H9 (cell line): ENCODE data around the gene LPP. TPM values are rescaled to one million over a fixed set of nuclear protein-coding genes. Genes with fewer than 3 reads are reported as not detected.

Experiments
- DNase-seq: peaks from one replicate; pipeline ENCODE4 v3.0.0-alpha.2; 2017
- H2AFZ ChIP-seq: one replicate; pipeline ENCODE4 v1.6.1; 2013; ENCODE audit warnings: mild to moderate bottlenecking, low read length, control low read depth, moderate library complexity
- H2AK5ac ChIP-seq: 2 replicates; pipeline ENCODE4 v1.6.1; 2013; ENCODE audit warnings: low read length, control low read depth, mixed read lengths; ENCODE audit not compliant: insufficient read length
- H2BK120ac ChIP-seq: one replicate; pipeline ENCODE4 v1.6.1; 2013; ENCODE audit warnings: low read depth, mild to moderate bottlenecking, low read length, control low read depth, inconsistent platforms; ENCODE audit not compliant: poor library complexity, severe bottlenecking
- H2BK12ac ChIP-seq: 2 replicates; pipeline ENCODE4 v1.6.1; 2013; ENCODE audit warnings: low read length, control low read depth, mixed read lengths, low read depth; ENCODE audit not compliant: insufficient read length
- H2BK15ac ChIP-seq: 2 replicates; pipeline ENCODE4 v1.6.1; 2013; ENCODE audit warnings: low read depth, low read length, control low read depth
- H2BK20ac ChIP-seq: one replicate; pipeline ENCODE4 v1.6.1; 2013; ENCODE audit warnings: low read depth, mild to moderate bottlenecking, low read length, control low read depth, inconsistent platforms; ENCODE audit not compliant: poor library complexity, severe bottlenecking
- H2BK5ac ChIP-seq: 2 replicates; pipeline ENCODE4 v1.6.1; 2013; ENCODE audit warnings: low read length, control low read depth, mixed read lengths; ENCODE audit not compliant: insufficient read length
- H3K14ac ChIP-seq: 2 replicates; pipeline ENCODE4 v1.6.1; 2013; ENCODE audit warnings: low read length, control low read depth; ENCODE audit not compliant: insufficient read depth
- H3K18ac ChIP-seq: 2 replicates; pipeline ENCODE4 v1.6.1; 2013; ENCODE audit warnings: low read depth, mild to moderate bottlenecking, mixed read lengths, low read length, control low read depth; ENCODE audit not compliant: insufficient read length
- H3K23ac ChIP-seq: 2 replicates; pipeline ENCODE4 v1.6.1; 2013; ENCODE audit warnings: low read length, control low read depth, mixed read lengths, low read depth; ENCODE audit not compliant: insufficient read length
- H3K23me2 ChIP-seq: 2 replicates; pipeline ENCODE4 v1.6.1; 2013; ENCODE audit warnings: low read depth, mild to moderate bottlenecking, mixed read lengths, low read length, control low read depth; ENCODE audit not compliant: insufficient read length, poor library complexity, severe bottlenecking
- H3K27ac ChIP-seq: 2 replicates; pipeline ENCODE4 v1.5.1; 2013; ENCODE audit warnings: low read length, control low read depth, mixed read lengths, low read depth; ENCODE audit not compliant: insufficient read length
- H3K27me3 ChIP-seq: 2 replicates; pipeline ENCODE4 v1.6.1; 2013; ENCODE audit warnings: low read length, control low read depth, inconsistent platforms; ENCODE audit not compliant: insufficient read depth
- H3K4ac ChIP-seq: 2 replicates; pipeline ENCODE4 v1.6.1; 2013; ENCODE audit warnings: low read depth, mild to moderate bottlenecking, control low read depth, inconsistent platforms, low read length, moderate library complexity
- H3K4me1 ChIP-seq: 2 replicates; pipeline ENCODE4 v1.6.1; 2013; ENCODE audit warnings: low read length, control low read depth, inconsistent platforms; ENCODE audit not compliant: insufficient read depth
- H3K4me2 ChIP-seq: 2 replicates; pipeline ENCODE4 v1.6.1; 2013; ENCODE audit warnings: low read length, control low read depth, mixed read lengths; ENCODE audit not compliant: insufficient read length, insufficient read depth
- H3K56ac ChIP-seq: 2 replicates; pipeline ENCODE4 v1.6.1; 2013; ENCODE audit warnings: low read depth, mild to moderate bottlenecking, mixed read lengths, low read length, control low read depth; ENCODE audit not compliant: insufficient read length
- H3K79me1 ChIP-seq: 2 replicates; pipeline ENCODE4 v1.6.1; 2013; ENCODE audit warnings: low read depth, mild to moderate bottlenecking, moderate library complexity, low read length, control low read depth, inconsistent platforms; ENCODE audit not compliant: insufficient read depth, poor library complexity, severe bottlenecking
- H3K79me2 ChIP-seq: 2 replicates; pipeline ENCODE4 v1.6.1; 2013; ENCODE audit warnings: low read length, control low read depth, inconsistent platforms; ENCODE audit not compliant: insufficient read depth
- H3K9ac ChIP-seq: 2 replicates; pipeline ENCODE4 v1.6.1; 2013; ENCODE audit warnings: low read length, control low read depth, mixed read lengths; ENCODE audit not compliant: insufficient read length; ENCODE audit errors: extremely low read depth
- H3K9me3 ChIP-seq: one replicate; pipeline ENCODE4 v1.6.1; 2013; ENCODE audit warnings: low read depth, low read length, inconsistent platforms; ENCODE audit not compliant: control insufficient read depth
- H3T11ph ChIP-seq: one replicate; pipeline ENCODE4 v1.6.1; 2013; ENCODE audit warnings: mild to moderate bottlenecking, low read length, control low read depth, inconsistent platforms
- H4K20me1 ChIP-seq: one replicate; pipeline ENCODE4 v1.6.1; 2013; ENCODE audit not compliant: control insufficient read depth, insufficient read length, insufficient read depth
- H4K5ac ChIP-seq: 2 replicates; pipeline ENCODE4 v1.6.1; 2013; ENCODE audit warnings: low read depth, mild to moderate bottlenecking, mixed read lengths, low read length, control low read depth; ENCODE audit not compliant: insufficient read length
- H4K8ac ChIP-seq: replicated peaks from 2 replicates; pipeline ENCODE4 v1.6.1; 2013; ENCODE audit warnings: low read length, control low read depth, mixed read lengths, low read depth; ENCODE audit not compliant: insufficient read length
- H4K91ac ChIP-seq: 2 replicates; pipeline ENCODE4 v1.6.1; 2013; ENCODE audit warnings: low read depth, mild to moderate bottlenecking, moderate library complexity, mixed read lengths, low read length, control low read depth; ENCODE audit not compliant: insufficient read length
- H3K27ac Mint-ChIP-seq, 3 experiments: 2 replicates in 2 of 3; 3 replicates in 1 of 3; pipeline ENCODE4 v1.8.0; 2020 to 2021; ENCODE audit warnings: mixed read lengths in 3 of 3, mild to moderate bottlenecking in 1 of 3, moderate library complexity in 1 of 3
- H3K27me3 Mint-ChIP-seq: 2 replicates; pipeline ENCODE4 v1.8.0; 2021; ENCODE audit warnings: low read depth, mild to moderate bottlenecking, moderate library complexity, mixed read lengths
- H3K36me3 Mint-ChIP-seq, 3 experiments: 2 replicates in 2 of 3; 3 replicates in 1 of 3; pipeline ENCODE4 v1.8.0; 2020 to 2021; ENCODE audit warnings: low read depth in 3 of 3, mixed read lengths in 3 of 3; ENCODE audit not compliant: insufficient read depth in 1 of 3
- H3K4me1 Mint-ChIP-seq, 2 experiments: 2 replicates each; pipeline ENCODE4 v1.8.0; 2020; ENCODE audit warnings: mixed read lengths in 2 of 2
- H3K4me3 Mint-ChIP-seq, 2 experiments: 2 replicates in 1 of 2; 3 replicates in 1 of 2; pipeline ENCODE4 v1.8.0; 2020 to 2021; ENCODE audit warnings: mild to moderate bottlenecking in 2 of 2, mixed read lengths in 2 of 2, moderate library complexity in 1 of 2
- H3K9me3 Mint-ChIP-seq, 2 experiments: 2 replicates in 1 of 2; 3 replicates in 1 of 2; pipeline ENCODE4 v1.8.0; 2020; ENCODE audit warnings: mild to moderate bottlenecking in 2 of 2, mixed read lengths in 2 of 2, moderate library complexity in 1 of 2
- CTCF ChIP-seq: fragments of 200-600 bp; sonication (generic); conservative IDR thresholded peaks from 3 replicates; pipeline ENCODE4 v1.8.0; 2021; ENCODE audit warnings: antibody characterized with exemption, mild to moderate bottlenecking
- WGBS: extraction: QIAGEN DNeasy Blood & Tissue Kit; methylation state at CpG from one replicate; pipeline ENCODE4 v1.1.7; 2013; ENCODE audit warnings: missing lambda C conversion rate, low lambda C conversion rate, mixed read lengths; ENCODE audit not compliant: insufficient read length; ENCODE audit errors: extremely low coverage; 5-methylcytosine and 5-hydroxymethylcytosine counted together
- total RNA-seq: library from RNA; stranded (reverse); gene quantifications from 2 replicates; pipeline ENCODE4 v1.2.1, GENCODE V29; 2021

The LPP gene
- total RNA-seq, 1 experiment from 2014 or later = 64.6 TPM

DNA sequence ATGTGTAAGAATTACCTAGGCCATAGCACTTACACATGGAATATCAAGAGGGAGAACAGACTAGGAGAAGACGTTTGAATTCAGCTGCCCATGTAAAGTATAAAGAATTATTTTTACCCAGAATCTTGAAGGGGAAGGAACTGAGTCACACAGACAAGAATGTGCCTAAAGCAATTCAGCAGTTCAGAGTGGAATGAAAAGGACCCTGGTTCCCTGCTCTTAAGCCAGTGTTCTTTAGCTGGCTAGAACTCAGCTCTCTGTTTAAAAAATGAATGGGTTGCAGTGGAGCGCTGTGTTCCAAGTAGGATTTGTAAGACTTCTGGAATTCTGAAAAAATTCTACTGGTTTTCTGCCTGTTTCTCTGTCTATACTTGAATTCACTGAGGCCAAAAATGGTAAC lies 440.2 kb downstream of the LPP start:
- no peaks in the 10 kb centered on the region for H3K9me3 Mint-ChIP-seq
- no peak overlapping the region for H3K23ac ChIP-seq
- H4K91ac ChIP-seq = no peak overlapping the region
- H2BK5ac ChIP-seq = no peak overlapping the region
- no peaks in the 10 kb centered on the region for H3K79me2 ChIP-seq
- no peak overlapping the region for H4K8ac ChIP-seq
- no CpG with 5 or more reads among the region's 2 CpGs for WGBS
- no peaks in the 10 kb centered on the region for H3K4me1 ChIP-seq
- H3K36me3 Mint-ChIP-seq = no peaks in the 10 kb centered on the region
- no peak overlapping the region for H4K5ac ChIP-seq
- no peaks in the 10 kb centered on the region for H3K79me1 ChIP-seq
- no peak overlapping the region for H2BK12ac ChIP-seq
- H2BK15ac ChIP-seq = no peak overlapping the region
- H3K27ac Mint-ChIP-seq = no peak overlapping the region
- H3K27ac ChIP-seq = peak overlapping the region; percentile 40
- H2BK120ac ChIP-seq = no peak overlapping the region
- no peaks in the 10 kb centered on the region for H3K9me3 ChIP-seq
- H3K4ac ChIP-seq = no peak overlapping the region
- no peak overlapping the region for H3K4me3 Mint-ChIP-seq
- H2BK20ac ChIP-seq = no peak overlapping the region
- no peak overlapping the region for H2AK5ac ChIP-seq
- H3T11ph ChIP-seq = no peak overlapping the region
- H3K18ac ChIP-seq = no peak overlapping the region
- no peak overlapping the region for H3K56ac ChIP-seq
- no peak overlapping the region for H3K4me2 ChIP-seq
- H3K23me2 ChIP-seq = no peaks in the 10 kb centered on the region
- H3K14ac ChIP-seq = no peak overlapping the region
- DNase-seq = no peak
- H2AFZ ChIP-seq = no peak overlapping the region
- no peaks in the 10 kb centered on the region for H3K27me3 ChIP-seq
- no peaks in the 10 kb centered on the region for H4K20me1 ChIP-seq
- H3K27me3 Mint-ChIP-seq = no peaks in the 10 kb centered on the region
- no peak for TF ChIP-seq CTCF
- peaks cover 3 to 6% of the 10 kb centered on the region in 2 experiments for H3K4me1 Mint-ChIP-seq
- no peak overlapping the region for H3K9ac ChIP-seq
